ENCODE data around the gene DPYD. TPM values are rescaled to one million over a fixed set of nuclear protein-coding genes. Genes with fewer than 3 reads are reported as not detected.

Gene DPYD
- total RNA-seq, 4 donors from 2014 or later, result 30.9 to 66.6 (median 48.2) TPM

DNA sequence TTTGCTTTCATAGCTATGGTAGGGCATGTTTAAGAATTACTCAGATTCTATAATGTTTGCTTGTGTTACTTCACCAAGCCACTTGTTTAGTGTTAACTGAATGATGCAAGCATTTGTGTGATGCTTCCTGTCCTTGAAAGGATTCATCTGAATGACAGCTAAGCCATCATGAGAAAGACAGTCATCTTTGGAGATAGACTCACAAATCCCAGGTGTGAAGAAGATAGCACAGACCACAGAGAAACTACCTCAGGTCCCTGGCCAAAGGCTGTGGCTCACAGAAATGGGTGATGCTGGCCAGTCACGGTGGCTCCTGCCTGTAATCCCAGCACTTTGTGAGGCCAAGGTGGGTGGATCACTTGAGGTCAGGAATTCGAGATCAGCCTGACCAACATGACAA, 321.4 kb downstream of the DPYD start:
- no peak for DNase-seq
- TF ChIP-seq, protein P1, sequence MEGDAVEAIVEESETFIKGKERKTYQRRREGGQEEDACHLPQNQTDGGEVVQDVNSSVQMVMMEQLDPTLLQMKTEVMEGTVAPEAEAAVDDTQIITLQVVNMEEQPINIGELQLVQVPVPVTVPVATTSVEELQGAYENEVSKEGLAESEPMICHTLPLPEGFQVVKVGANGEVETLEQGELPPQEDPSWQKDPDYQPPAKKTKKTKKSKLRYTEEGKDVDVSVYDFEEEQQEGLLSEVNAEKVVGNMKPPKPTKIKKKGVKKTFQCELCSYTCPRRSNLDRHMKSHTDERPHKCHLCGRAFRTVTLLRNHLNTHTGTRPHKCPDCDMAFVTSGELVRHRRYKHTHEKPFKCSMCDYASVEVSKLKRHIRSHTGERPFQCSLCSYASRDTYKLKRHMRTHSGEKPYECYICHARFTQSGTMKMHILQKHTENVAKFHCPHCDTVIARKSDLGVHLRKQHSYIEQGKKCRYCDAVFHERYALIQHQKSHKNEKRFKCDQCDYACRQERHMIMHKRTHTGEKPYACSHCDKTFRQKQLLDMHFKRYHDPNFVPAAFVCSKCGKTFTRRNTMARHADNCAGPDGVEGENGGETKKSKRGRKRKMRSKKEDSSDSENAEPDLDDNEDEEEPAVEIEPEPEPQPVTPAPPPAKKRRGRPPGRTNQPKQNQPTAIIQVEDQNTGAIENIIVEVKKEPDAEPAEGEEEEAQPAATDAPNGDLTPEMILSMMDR (IDR thresholded peaks at IDR 0.05), result no peak
- TF ChIP-seq POLR2A (IDR thresholded peaks at IDR 0.05), result no peak
- no peak overlapping the region for H3K27ac ChIP-seq
- H3K36me3 ChIP-seq, result no peaks in the 10 kb centered on the region
- no peaks in the 10 kb centered on the region for H3K4me1 ChIP-seq
- intact Hi-C loops (cut with DNase I; ENCODE audit: low total_unique reads), result no loop called here
- H3K9me3 ChIP-seq, result no peaks in the 10 kb centered on the region
- no peaks in the 10 kb centered on the region for H3K27me3 ChIP-seq
- no peak overlapping the region for H3K4me3 ChIP-seq

DNA sequence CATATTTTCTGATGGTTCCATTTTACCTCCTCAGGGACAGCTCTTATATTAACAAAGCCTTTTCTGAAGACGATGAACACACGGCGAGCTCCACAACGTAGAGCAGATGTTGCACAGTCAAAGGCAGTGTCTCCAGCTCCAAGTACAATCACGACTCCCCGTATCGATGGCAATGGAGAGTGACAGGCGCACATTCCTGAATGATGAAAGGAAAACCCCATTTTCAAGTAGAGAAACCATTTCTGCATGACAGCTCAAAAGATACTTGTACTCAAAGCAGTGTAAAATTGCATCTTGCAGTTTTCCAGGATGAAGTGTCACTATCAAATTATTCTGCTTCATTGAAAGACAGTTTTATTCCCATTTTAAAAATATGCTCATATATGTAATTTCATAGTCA, 327.6 kb downstream of the DPYD start:
- H3K27ac ChIP-seq, result no peak overlapping the region
- H3K9me3 ChIP-seq, result no peaks in the 10 kb centered on the region
- TF ChIP-seq POLR2A (IDR thresholded peaks at IDR 0.05), result no peak
- TF ChIP-seq, protein P1 (IDR thresholded peaks at IDR 0.05), result no peak
- intact Hi-C loops (cut with DNase I; ENCODE audit: low total_unique reads), result no loop called here
- DNase-seq, result no peak
- no peaks in the 10 kb centered on the region for H3K4me1 ChIP-seq
- H3K36me3 ChIP-seq, result no peaks in the 10 kb centered on the region
- no peaks in the 10 kb centered on the region for H3K27me3 ChIP-seq
- H3K4me3 ChIP-seq, result no peak overlapping the region

DNA sequence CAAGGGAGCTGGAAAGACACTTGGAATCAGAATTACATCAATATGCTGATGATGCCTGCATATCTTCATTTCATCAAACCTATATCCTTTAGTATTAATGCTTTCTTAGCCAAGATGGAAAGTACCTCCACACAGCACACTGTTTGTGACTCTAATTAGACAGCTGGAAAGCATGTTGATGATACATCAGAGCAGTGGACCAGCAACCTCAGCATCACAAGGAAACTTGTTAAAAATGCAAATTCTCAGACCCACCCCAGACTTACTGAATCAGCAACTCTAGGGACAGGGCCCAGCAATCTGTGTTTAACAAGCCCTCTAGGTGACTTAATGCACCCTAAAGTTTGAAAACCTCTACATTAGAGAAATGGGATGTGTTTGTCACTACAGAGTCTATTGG, 332.1 kb downstream of the DPYD start:
- intact Hi-C loops (cut with DNase I; ENCODE audit: low total_unique reads), result no loop called here
- Histone ChIP-seq H3K36me3 (no peaks in the 10 kb centered on the region), H3K27ac (no peak overlapping the region), H3K27me3 (no peaks in the 10 kb centered on the region), H3K4me3 (no peak overlapping the region), H3K9me3 (no peaks in the 10 kb centered on the region), H3K4me1 (no peaks in the 10 kb centered on the region)
- TF ChIP-seq POLR2A (IDR thresholded peaks at IDR 0.05), result no peak
- TF ChIP-seq, protein P1 (IDR thresholded peaks at IDR 0.05), result no peak
- DNase-seq, result no peak

DNA sequence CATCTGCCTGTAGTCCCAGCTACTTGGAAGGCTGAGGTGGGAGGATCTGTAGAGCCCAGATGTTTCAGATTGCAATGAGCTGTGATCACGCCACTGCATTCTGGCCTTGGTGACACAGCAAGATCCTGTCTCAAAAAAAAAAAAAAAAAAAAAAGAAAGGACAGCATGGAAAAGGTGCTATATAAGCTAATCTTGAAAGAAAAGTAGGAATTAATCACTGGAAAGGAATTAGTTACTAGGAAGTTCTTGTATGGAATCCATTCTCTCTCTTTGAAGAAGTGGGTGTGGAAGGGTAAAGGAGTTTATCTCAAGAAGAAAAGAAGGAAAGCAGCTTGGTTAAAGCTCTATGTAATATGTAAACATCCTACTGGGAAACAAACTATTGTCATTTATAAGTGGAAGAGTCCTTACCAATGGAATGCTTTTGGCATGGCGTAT, 339.2 kb downstream of the DPYD start:
- no peak for DNase-seq
- Histone ChIP-seq H3K4me3 (no peak overlapping the region), H3K36me3 (no peaks in the 10 kb centered on the region), H3K9me3 (no peaks in the 10 kb centered on the region), H3K27ac (no peak overlapping the region), H3K4me1 (no peaks in the 10 kb centered on the region), H3K27me3 (no peaks in the 10 kb centered on the region)
- TF ChIP-seq, protein P1 (IDR thresholded peaks at IDR 0.05), result no peak
- intact Hi-C loops (cut with DNase I; ENCODE audit: low total_unique reads), result no loop called here

DNA sequence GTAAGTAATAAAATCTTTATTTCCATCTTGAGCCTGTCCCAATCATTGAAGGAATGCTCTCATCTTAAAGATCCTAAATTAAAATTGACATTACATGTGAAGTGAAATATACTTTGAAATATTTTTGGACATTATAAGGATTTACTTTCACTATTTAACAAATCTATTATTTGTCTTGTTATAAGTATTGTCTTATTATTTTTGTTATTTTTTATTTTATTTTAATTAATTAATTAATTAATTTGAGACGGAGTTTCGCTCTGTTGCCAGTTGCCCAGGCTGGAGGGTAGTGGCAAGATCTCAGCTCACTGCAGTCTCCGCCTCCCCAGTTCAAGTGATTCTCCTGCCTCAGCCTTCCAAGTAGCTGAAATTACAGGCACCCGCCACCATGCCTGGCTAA, 343.2 kb downstream of the DPYD start:
- H3K4me3 ChIP-seq, result no peak overlapping the region
- H3K27me3 ChIP-seq, result no peaks in the 10 kb centered on the region
- H3K36me3 ChIP-seq, result no peaks in the 10 kb centered on the region
- intact Hi-C loops (cut with DNase I; ENCODE audit: low total_unique reads), result no loop called here
- no peaks in the 10 kb centered on the region for H3K9me3 ChIP-seq
- no peaks in the 10 kb centered on the region for H3K4me1 ChIP-seq
- no peak for DNase-seq
- H3K27ac ChIP-seq, result no peak overlapping the region
- TF ChIP-seq, protein P1 (IDR thresholded peaks at IDR 0.05), result no peak

Measured in uterus (tissue), 4 donors.